Measurements from ENCODE around the gene ABCC9.
"Not testable (repeated sequence)": the region's sequence is repeated elsewhere in the genome, so short reads cannot be mapped to it uniquely, and the experiment has no call there.

The ABCC9 gene

GRCh38 chr12:21910657-21911056 is 30.6 kb downstream of the ABCC9 start:
- DNase-seq (ENCODE audit: low read depth in 1 of 2, low spot score in 1 of 2): no peak
- H3K27ac ChIP-seq (replicated peaks): no peak overlapping the region
- TF ChIP-seq SPI1 (IDR thresholded peaks at IDR 0.05; ENCODE audit: borderline replicate concordance, low read depth): no peak
- TF ChIP-seq, protein P1, sequence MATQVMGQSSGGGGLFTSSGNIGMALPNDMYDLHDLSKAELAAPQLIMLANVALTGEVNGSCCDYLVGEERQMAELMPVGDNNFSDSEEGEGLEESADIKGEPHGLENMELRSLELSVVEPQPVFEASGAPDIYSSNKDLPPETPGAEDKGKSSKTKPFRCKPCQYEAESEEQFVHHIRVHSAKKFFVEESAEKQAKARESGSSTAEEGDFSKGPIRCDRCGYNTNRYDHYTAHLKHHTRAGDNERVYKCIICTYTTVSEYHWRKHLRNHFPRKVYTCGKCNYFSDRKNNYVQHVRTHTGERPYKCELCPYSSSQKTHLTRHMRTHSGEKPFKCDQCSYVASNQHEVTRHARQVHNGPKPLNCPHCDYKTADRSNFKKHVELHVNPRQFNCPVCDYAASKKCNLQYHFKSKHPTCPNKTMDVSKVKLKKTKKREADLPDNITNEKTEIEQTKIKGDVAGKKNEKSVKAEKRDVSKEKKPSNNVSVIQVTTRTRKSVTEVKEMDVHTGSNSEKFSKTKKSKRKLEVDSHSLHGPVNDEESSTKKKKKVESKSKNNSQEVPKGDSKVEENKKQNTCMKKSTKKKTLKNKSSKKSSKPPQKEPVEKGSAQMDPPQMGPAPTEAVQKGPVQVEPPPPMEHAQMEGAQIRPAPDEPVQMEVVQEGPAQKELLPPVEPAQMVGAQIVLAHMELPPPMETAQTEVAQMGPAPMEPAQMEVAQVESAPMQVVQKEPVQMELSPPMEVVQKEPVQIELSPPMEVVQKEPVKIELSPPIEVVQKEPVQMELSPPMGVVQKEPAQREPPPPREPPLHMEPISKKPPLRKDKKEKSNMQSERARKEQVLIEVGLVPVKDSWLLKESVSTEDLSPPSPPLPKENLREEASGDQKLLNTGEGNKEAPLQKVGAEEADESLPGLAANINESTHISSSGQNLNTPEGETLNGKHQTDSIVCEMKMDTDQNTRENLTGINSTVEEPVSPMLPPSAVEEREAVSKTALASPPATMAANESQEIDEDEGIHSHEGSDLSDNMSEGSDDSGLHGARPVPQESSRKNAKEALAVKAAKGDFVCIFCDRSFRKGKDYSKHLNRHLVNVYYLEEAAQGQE (IDR thresholded peaks at IDR 0.05; ENCODE audit: insufficient replicate concordance, low read depth): no peak
- no peak for TF ChIP-seq POLR2AphosphoS5 (IDR thresholded peaks at IDR 0.05; ENCODE audit: low read depth)
- no peak for TF ChIP-seq CTCF (IDR thresholded peaks at IDR 0.05; ENCODE audit: insufficient read depth, low read length)
- TF ChIP-seq GABPA (IDR thresholded peaks at IDR 0.05; ENCODE audit: low read depth): no peak

GRCh38 chr12:21907948-21908837 is 33.0 kb downstream of the ABCC9 start:
- H3K4me3 ChIP-seq (replicated peaks; ENCODE audit: insufficient read depth, low read length): no peak overlapping the region
- DNase-seq (ENCODE audit: low read depth in 1 of 2, low spot score in 1 of 2): no peak
- no peak overlapping the region for H3K27ac ChIP-seq (replicated peaks)
- TF ChIP-seq POLR2AphosphoS5 (IDR thresholded peaks at IDR 0.05; ENCODE audit: low read depth): no peak
- no peak for TF ChIP-seq GABPA (IDR thresholded peaks at IDR 0.05; ENCODE audit: low read depth)
- no peak for TF ChIP-seq CTCF (IDR thresholded peaks at IDR 0.05; ENCODE audit: insufficient read depth, low read length)
- no peak for TF ChIP-seq SPI1 (IDR thresholded peaks at IDR 0.05; ENCODE audit: borderline replicate concordance, low read depth)
- TF ChIP-seq, protein P1 (IDR thresholded peaks at IDR 0.05; ENCODE audit: insufficient replicate concordance, low read depth): no peak
- H3K27me3 ChIP-seq (ENCODE audit: insufficient read depth, poor library complexity, severe bottlenecking): peaks cover 2% of the 10 kb centered on the region

More at GRCh38 chr12:21910657-21911056, 30.6 kb downstream of the ABCC9 start:
- Histone ChIP-seq H3K4me3 (replicated peaks; ENCODE audit: insufficient read depth, low read length) (no peak overlapping the region), H3K27me3 (ENCODE audit: insufficient read depth, poor library complexity, severe bottlenecking) (peaks cover 2% of the 10 kb centered on the region)

DNA sequence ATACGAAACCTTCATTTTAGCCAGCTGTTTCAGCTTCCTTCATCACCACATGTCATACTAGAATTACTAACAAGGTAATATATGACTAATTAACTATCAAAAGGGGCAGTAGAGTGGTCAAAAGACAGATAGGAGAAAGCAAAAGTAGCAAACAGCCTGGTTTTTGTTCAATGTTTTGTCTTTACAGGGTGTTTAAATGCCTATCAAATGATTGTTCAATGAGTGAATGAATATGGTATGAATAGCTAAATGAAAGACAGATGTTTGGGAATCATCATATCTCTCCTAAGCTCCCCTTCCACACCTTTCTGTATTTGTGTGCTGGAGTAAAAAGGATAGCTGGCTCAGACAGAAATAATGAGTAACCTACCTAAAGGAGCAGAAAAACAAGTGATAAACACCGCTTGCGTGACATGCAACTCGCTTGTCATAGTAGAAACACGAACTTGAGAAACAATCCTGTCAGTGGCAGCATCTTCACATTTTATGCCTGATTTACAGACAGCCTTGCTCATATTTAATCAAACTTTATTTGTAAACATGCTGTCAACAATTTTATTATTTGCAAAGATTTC is 34.2 kb downstream of the ABCC9 start:
- no peak overlapping the region for H3K27ac ChIP-seq (replicated peaks)
- TF ChIP-seq SPI1 (IDR thresholded peaks at IDR 0.05; ENCODE audit: borderline replicate concordance, low read depth): no peak
- TF ChIP-seq CTCF (IDR thresholded peaks at IDR 0.05; ENCODE audit: insufficient read depth, low read length): no peak
- no peak for TF ChIP-seq POLR2AphosphoS5 (IDR thresholded peaks at IDR 0.05; ENCODE audit: low read depth)
- TF ChIP-seq, protein P1 (IDR thresholded peaks at IDR 0.05; ENCODE audit: insufficient replicate concordance, low read depth): no peak
- TF ChIP-seq GABPA (IDR thresholded peaks at IDR 0.05; ENCODE audit: low read depth): no peak
- DNase-seq (ENCODE audit: low read depth in 1 of 2, low spot score in 1 of 2): no peak
- no peak overlapping the region for H3K4me3 ChIP-seq (replicated peaks; ENCODE audit: insufficient read depth, low read length)
- peaks cover 2% of the 10 kb centered on the region for H3K27me3 ChIP-seq (ENCODE audit: insufficient read depth, poor library complexity, severe bottlenecking)

- H3K27ac ChIP-seq (replicated peaks): not testable (repeated sequence)
Observed at GRCh38 chr12:21899532-21899931, 41.7 kb downstream of the ABCC9 start.

More at GRCh38 chr12:21899532-21899931, 41.7 kb downstream of the ABCC9 start:
- not testable (repeated sequence) for DNase-seq (ENCODE audit: low read depth in 1 of 2, low spot score in 1 of 2); H3K4me3 ChIP-seq (replicated peaks; ENCODE audit: insufficient read depth, low read length); H3K27me3 ChIP-seq (ENCODE audit: insufficient read depth, poor library complexity, severe bottlenecking)

Data from HL-60 (cell line).